HG02798 (cell line): ENCODE measurements around the gene S100A5.
"Not testable (repeated sequence)": the region's sequence is repeated elsewhere in the genome, so short reads cannot be mapped to it uniquely, and the experiment has no call there.

Source experiments
- ATAC-seq: cut with Tn5 transposase; IDR thresholded peaks from one replicate; pipeline ENCODE4 v1.9.1; 2021; ENCODE audit warnings: mild to moderate bottlenecking; ENCODE audit not compliant: unreplicated experiment, poor library complexity

S100A5 gene, protein sequence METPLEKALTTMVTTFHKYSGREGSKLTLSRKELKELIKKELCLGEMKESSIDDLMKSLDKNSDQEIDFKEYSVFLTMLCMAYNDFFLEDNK

GRCh38 chr1:153540394-153541361, at the start of gene S100A5:
Gene S100A5 (minus strand): TSS chr1:153540934. CDS start chr1:153540191, 743 bp downstream.
- no peak for ATAC-seq

- no peak for ATAC-seq
Measured at GRCh38 chr1:153588482-153588881, 47.7 kb upstream of the S100A5 start.

DNA sequence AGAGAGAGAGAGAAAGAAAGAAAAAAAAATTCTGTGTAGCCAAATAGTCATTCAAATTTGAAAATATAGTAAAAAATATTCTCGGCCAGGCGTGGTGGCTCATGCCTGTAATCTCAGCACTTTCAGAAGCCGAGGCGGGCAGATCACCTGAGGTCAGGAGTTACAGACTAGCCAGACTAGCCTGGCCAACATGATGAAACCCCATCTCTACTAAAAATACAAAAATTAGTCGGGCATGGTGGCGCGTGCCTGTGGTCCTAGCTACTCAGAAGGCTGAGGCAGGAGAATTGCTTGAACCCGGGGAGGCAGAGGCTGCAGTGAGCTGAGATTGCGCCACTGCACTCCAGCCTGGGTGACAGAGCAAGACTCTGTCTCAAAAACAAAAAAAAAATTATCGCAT, 47.3 kb upstream of the S100A5 start:
- not testable (repeated sequence) for ATAC-seq

- no peak for ATAC-seq
Measured at GRCh38 chr1:153587314-153587713, 46.6 kb upstream of the S100A5 start.

GRCh38 chr1:153586347-153586746, 45.6 kb upstream of the S100A5 start:
- no peak for ATAC-seq

- ATAC-seq, result no peak
Measured at GRCh38 chr1:153585006-153585405, 44.3 kb upstream of the S100A5 start.

DNA sequence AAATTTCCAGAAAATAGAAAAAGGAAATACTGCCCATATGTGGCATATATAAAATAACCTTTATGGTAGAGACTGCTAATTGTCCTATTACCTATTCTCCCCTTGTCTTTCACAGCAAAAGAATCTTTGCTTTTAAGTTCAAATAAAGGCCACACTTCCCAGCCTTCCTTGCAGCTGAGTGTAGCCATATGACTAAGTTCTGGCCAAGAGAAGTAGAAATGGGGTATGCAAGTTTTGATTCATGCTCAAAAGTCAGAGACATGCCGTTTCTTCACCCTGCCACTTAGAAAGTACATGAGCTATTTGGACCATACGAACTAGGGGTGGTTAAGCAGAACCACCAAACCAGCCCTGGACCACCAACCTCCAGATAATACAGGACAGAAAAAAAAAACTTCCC, 43.2 kb upstream of the S100A5 start:
- ATAC-seq, result no peak

- ATAC-seq, result not testable (repeated sequence)
Measured at GRCh38 chr1:153583514-153583913, 42.8 kb upstream of the S100A5 start.

DNA sequence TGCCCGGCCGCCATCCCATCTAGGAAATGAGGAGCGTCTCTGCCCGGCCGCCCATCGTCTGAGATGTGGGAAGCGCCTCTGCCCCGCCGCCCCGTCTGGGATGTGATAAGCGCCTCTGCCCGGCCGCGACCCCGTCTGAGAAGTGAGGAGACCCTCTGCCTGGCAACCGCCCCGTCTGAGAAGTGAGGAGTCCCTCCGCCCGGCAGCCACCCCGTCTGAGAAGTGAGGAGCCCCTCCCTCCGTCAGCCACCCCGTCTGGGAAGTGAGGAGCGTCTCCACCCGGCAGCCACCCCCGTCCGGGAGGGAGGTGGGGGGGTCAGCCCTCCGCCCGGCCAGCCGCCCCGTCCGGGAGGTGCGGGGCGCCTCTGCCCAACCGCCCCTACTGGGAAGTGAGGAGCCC, 42.1 kb upstream of the S100A5 start:
- not testable (repeated sequence) for ATAC-seq

GRCh38 chr1:153578936-153579335, 38.2 kb upstream of the S100A5 start:
- no peak for ATAC-seq

DNA sequence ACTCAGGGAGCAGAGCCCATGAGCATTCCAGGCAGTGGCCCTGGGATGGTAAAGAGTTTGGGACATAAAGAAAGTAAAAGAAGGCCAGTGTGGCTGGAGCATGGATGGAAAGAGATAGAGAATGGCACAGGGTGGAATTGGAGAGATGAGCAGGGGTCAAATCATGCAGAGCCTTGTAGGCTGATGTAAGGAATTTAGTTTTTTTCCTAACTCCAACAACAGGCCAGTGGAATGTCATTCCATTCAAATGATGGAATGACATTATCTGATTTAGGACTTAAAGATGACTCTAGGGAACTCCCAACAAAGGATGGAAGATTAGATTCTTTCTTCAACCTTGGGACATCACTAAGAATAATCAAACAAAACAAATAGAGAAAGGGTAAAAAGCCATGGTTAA, 37.8 kb upstream of the S100A5 start:
- ATAC-seq, result no peak

- ATAC-seq, result no peak
Measured at GRCh38 chr1:153577624-153578051, 36.9 kb upstream of the S100A5 start.

- ATAC-seq, result no peak
Measured at GRCh38 chr1:153577138-153577537, 36.4 kb upstream of the S100A5 start.

DNA sequence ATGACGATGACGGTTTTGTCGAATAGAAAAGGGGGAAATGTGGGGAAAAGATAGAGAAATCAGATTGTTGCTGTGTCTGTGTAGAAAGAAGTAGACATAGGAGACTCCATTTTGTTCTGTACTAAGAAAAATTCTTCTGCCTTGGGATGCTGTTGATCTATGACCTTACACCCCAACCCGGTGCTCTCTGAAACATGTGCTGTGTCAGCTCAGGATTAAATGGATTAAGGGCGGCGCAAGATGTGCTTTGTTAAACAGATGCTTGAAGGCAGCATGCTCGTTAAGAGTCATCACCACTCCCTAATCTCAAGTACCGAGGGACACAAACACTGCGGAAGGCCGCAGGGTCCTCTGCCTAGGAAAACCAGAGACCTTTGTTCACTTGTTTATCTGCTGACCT, 34.8 kb upstream of the S100A5 start:
- ATAC-seq, result not testable (repeated sequence)

DNA sequence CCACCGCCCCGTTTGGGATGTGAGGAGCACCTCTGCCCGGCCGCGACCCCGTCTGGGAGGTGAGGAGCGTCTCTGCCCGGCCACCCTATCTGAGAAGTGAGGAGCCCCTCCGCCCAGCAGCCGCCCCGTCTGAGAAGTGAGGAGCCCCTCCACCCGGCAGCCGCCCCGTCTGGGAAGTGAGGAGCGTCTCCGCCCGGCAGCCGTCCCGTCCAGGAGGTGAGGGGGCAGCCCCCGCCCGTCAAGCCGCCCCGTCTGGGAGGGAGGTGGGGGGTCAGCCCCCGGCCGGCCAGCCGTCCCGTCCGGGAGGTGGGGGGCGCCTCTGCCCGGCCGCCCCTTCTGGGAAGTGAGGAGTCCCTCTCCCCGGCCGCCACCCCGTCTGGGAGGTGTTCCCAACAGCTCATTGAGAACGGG, 34.4 kb upstream of the S100A5 start:
- ATAC-seq, result not testable (repeated sequence)

GRCh38 chr1:153573351-153573750, 32.6 kb upstream of the S100A5 start:
- no peak for ATAC-seq

DNA sequence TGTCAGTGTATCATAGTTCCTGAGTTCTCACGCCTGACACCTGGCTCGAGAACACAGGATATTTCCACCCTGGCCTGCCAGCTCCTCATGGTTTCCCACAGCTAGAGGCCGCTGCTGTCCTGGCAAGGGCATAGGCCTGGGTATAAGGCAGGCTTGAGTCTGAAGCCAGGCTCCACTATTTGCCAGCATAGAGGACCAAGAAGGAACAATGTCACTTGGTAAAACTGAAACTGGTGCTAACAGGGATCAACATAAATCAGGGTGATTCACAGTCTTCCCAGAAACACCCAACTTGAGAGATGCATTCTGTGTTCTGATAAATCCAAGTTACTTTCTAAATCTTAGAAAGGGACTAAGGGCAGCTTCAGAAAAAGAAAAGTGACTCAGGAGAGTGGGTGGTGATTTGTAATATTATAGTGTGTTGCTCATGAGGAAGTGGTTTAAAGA, 31.9 kb upstream of the S100A5 start:
- peak; percentile 74 for ATAC-seq

DNA sequence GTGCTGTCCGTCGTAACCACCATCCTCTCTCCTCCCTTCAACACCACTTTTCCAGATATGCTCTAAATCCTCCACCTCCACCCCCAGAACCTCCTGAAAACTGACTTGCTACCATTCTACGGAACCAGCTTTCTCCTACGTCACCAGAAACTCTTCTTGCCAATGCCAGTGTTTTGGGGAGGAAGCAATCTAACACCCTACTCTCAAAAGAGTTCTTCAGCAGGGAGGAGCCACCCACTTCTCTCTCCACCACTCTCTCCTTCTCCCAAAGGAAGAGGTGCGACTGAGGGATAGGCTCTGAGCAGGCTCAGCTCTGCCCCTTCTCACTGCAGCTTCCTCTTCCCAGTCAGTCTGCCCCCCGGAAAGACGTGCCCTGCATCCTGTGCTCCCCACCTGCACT, 31.0 kb upstream of the S100A5 start:
- ATAC-seq, result no peak

- ATAC-seq, result no peak
Measured at GRCh38 chr1:153570874-153571273, 30.1 kb upstream of the S100A5 start.

- no peak for ATAC-seq
Measured at GRCh38 chr1:153569465-153569864, 28.7 kb upstream of the S100A5 start.

DNA sequence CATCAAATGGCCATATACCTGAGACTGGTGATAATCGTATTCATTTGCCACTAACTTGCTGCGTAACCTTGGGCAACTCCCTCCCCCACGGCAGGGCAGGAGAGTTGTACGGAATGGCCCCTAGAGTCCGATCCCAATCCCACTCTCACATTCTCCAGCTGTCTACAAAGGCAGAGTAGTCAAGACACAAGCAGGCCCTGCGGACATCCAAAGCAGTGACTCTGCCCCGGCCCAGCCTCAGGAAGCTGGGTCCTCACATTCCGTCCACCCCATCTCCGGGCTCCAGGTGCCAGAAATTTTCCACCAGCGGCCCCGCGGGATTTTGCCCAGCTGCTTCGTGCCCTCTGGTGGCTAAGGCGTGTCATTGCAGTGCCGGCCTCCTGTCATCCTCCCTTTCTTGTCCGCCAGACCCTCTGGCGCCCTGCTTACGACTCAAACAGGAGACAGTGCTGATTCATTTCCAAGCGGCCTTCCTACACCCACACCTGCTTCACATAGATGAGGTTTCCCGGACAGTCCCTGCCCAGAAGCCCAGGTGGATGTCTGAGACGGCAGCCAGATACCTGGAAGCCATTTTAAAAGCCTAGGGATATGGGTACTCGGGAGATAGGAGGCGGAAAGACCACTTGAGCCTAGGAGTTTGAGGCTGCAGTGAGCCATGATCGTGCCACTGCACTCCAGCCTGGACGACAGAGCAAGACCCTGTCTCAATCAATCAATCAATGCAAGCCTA, 27.8 kb upstream of the S100A5 start:
- ATAC-seq, result peak; percentile 32
